ENCODE measurements around the gene SLC35F3.
"Not testable (repeated sequence)": the region's sequence is repeated elsewhere in the genome, so short reads cannot be mapped to it uniquely, and the experiment has no call there.

Gene SLC35F3

GRCh38 chr1:234111458-234112142 is 207.1 kb downstream of the SLC35F3 start:
- Histone ChIP-seq H3K4me1 (ENCODE audit: control insufficient read depth in 2 of 2, insufficient read depth in 2 of 2, low read length in 2 of 2) (no peaks in the 10 kb centered on the region), H3K9me3 (ENCODE audit: control insufficient read depth in 2 of 2, low read length in 2 of 2) (no peaks in the 10 kb centered on the region), H3K27me3 (ENCODE audit: control insufficient read depth in 2 of 2, insufficient read depth in 2 of 2, low read length in 2 of 2) (peaks cover 0 to 5% of the 10 kb centered on the region in 2 donors), H3K9ac (ENCODE audit: low read depth in 1 of 2, low read length in 2 of 2) (no peak overlapping the region), H3K36me3 (ENCODE audit: control insufficient read depth in 2 of 2, insufficient read depth in 2 of 2, low read length in 2 of 2) (no peaks in the 10 kb centered on the region), H3K4me3 (ENCODE audit: low read length in 2 of 2) (no peak overlapping the region), H3K27ac (ENCODE audit: low read depth in 2 of 2, low read length in 2 of 2) (no peak overlapping the region)

- H3K4me3 ChIP-seq (ENCODE audit: low read length in 2 of 2), result no peak overlapping the region
- H3K4me1 ChIP-seq (ENCODE audit: control insufficient read depth in 2 of 2, insufficient read depth in 2 of 2, low read length in 2 of 2), result no peaks in the 10 kb centered on the region
- H3K27me3 ChIP-seq (ENCODE audit: control insufficient read depth in 2 of 2, insufficient read depth in 2 of 2, low read length in 2 of 2), result peaks cover 0 to 5% of the 10 kb centered on the region in 2 donors
- no peak overlapping the region for H3K9ac ChIP-seq (ENCODE audit: low read depth in 1 of 2, low read length in 2 of 2)
- no peak overlapping the region for H3K27ac ChIP-seq (ENCODE audit: low read depth in 2 of 2, low read length in 2 of 2)
- H3K36me3 ChIP-seq (ENCODE audit: control insufficient read depth in 2 of 2, insufficient read depth in 2 of 2, low read length in 2 of 2), result no peaks in the 10 kb centered on the region
- no peaks in the 10 kb centered on the region for H3K9me3 ChIP-seq (ENCODE audit: control insufficient read depth in 2 of 2, low read length in 2 of 2)
These were observed 210.3 kb downstream of the SLC35F3 start for GRCh38 chr1:234114648-234115307.

GRCh38 chr1:234118911-234119310 is 214.4 kb downstream of the SLC35F3 start:
- Histone ChIP-seq H3K27me3 (ENCODE audit: control insufficient read depth in 2 of 2, insufficient read depth in 2 of 2, low read length in 2 of 2) (peaks cover 4 to 5% of the 10 kb centered on the region in 2 donors), H3K27ac (ENCODE audit: low read depth in 2 of 2, low read length in 2 of 2) (no peak overlapping the region), H3K36me3 (ENCODE audit: control insufficient read depth in 2 of 2, insufficient read depth in 2 of 2, low read length in 2 of 2) (no peaks in the 10 kb centered on the region), H3K9me3 (ENCODE audit: control insufficient read depth in 2 of 2, low read length in 2 of 2) (no peaks in the 10 kb centered on the region), H3K9ac (ENCODE audit: low read depth in 1 of 2, low read length in 2 of 2) (no peak overlapping the region), H3K4me3 (ENCODE audit: low read length in 2 of 2) (no peak overlapping the region), H3K4me1 (ENCODE audit: control insufficient read depth in 2 of 2, insufficient read depth in 2 of 2, low read length in 2 of 2) (no peaks in the 10 kb centered on the region)

GRCh38 chr1:234119431-234119830 is 215.0 kb downstream of the SLC35F3 start:
- H3K9ac ChIP-seq (ENCODE audit: low read depth in 1 of 2, low read length in 2 of 2), result no peak overlapping the region
- no peaks in the 10 kb centered on the region for H3K36me3 ChIP-seq (ENCODE audit: control insufficient read depth in 2 of 2, insufficient read depth in 2 of 2, low read length in 2 of 2)
- H3K9me3 ChIP-seq (ENCODE audit: control insufficient read depth in 2 of 2, low read length in 2 of 2), result no peaks in the 10 kb centered on the region
- no peak overlapping the region for H3K27ac ChIP-seq (ENCODE audit: low read depth in 2 of 2, low read length in 2 of 2)
- H3K4me1 ChIP-seq (ENCODE audit: control insufficient read depth in 2 of 2, insufficient read depth in 2 of 2, low read length in 2 of 2), result no peaks in the 10 kb centered on the region
- H3K27me3 ChIP-seq (ENCODE audit: control insufficient read depth in 2 of 2, insufficient read depth in 2 of 2, low read length in 2 of 2), result peaks cover 4 to 5% of the 10 kb centered on the region in 2 donors
- H3K4me3 ChIP-seq (ENCODE audit: low read length in 2 of 2), result no peak overlapping the region

- Histone ChIP-seq H3K27me3 (ENCODE audit: control insufficient read depth in 2 of 2, insufficient read depth in 2 of 2, low read length in 2 of 2) (peaks cover 4 to 5% of the 10 kb centered on the region in 2 donors), H3K4me3 (ENCODE audit: low read length in 2 of 2) (no peak overlapping the region), H3K4me1 (ENCODE audit: control insufficient read depth in 2 of 2, insufficient read depth in 2 of 2, low read length in 2 of 2) (no peaks in the 10 kb centered on the region), H3K9me3 (ENCODE audit: control insufficient read depth in 2 of 2, low read length in 2 of 2) (no peaks in the 10 kb centered on the region), H3K36me3 (ENCODE audit: control insufficient read depth in 2 of 2, insufficient read depth in 2 of 2, low read length in 2 of 2) (no peaks in the 10 kb centered on the region), H3K27ac (ENCODE audit: low read depth in 2 of 2, low read length in 2 of 2) (no peak overlapping the region), H3K9ac (ENCODE audit: low read depth in 1 of 2, low read length in 2 of 2) (no peak overlapping the region)
These were observed 216.0 kb downstream of the SLC35F3 start for GRCh38 chr1:234120327-234120944.

- not testable (repeated sequence) for H3K9ac ChIP-seq (ENCODE audit: low read depth in 1 of 2, low read length in 2 of 2); H3K36me3 ChIP-seq (ENCODE audit: control insufficient read depth in 2 of 2, insufficient read depth in 2 of 2, low read length in 2 of 2); H3K9me3 ChIP-seq (ENCODE audit: control insufficient read depth in 2 of 2, low read length in 2 of 2); H3K4me3 ChIP-seq (ENCODE audit: low read length in 2 of 2); H3K4me1 ChIP-seq (ENCODE audit: control insufficient read depth in 2 of 2, insufficient read depth in 2 of 2, low read length in 2 of 2); H3K27me3 ChIP-seq (ENCODE audit: control insufficient read depth in 2 of 2, insufficient read depth in 2 of 2, low read length in 2 of 2); H3K27ac ChIP-seq (ENCODE audit: low read depth in 2 of 2, low read length in 2 of 2)
These were observed 217.2 kb downstream of the SLC35F3 start for GRCh38 chr1:234121659-234122058.

GRCh38 chr1:234122571-234122970 is 218.1 kb downstream of the SLC35F3 start:
- H3K9me3 ChIP-seq (ENCODE audit: control insufficient read depth in 2 of 2, low read length in 2 of 2); H3K4me3 ChIP-seq (ENCODE audit: low read length in 2 of 2); H3K36me3 ChIP-seq (ENCODE audit: control insufficient read depth in 2 of 2, insufficient read depth in 2 of 2, low read length in 2 of 2); H3K9ac ChIP-seq (ENCODE audit: low read depth in 1 of 2, low read length in 2 of 2); H3K4me1 ChIP-seq (ENCODE audit: control insufficient read depth in 2 of 2, insufficient read depth in 2 of 2, low read length in 2 of 2); H3K27ac ChIP-seq (ENCODE audit: low read depth in 2 of 2, low read length in 2 of 2); H3K27me3 ChIP-seq (ENCODE audit: control insufficient read depth in 2 of 2, insufficient read depth in 2 of 2, low read length in 2 of 2): not testable (repeated sequence)

- H3K4me1 ChIP-seq (ENCODE audit: control insufficient read depth in 2 of 2, insufficient read depth in 2 of 2, low read length in 2 of 2), result no peaks in the 10 kb centered on the region
- no peak overlapping the region for H3K4me3 ChIP-seq (ENCODE audit: low read length in 2 of 2)
- H3K9me3 ChIP-seq (ENCODE audit: control insufficient read depth in 2 of 2, low read length in 2 of 2), result no peaks in the 10 kb centered on the region
- H3K27me3 ChIP-seq (ENCODE audit: control insufficient read depth in 2 of 2, insufficient read depth in 2 of 2, low read length in 2 of 2), result peaks cover 0 to 4% of the 10 kb centered on the region in 2 donors
- no peak overlapping the region for H3K9ac ChIP-seq (ENCODE audit: low read depth in 1 of 2, low read length in 2 of 2)
- H3K36me3 ChIP-seq (ENCODE audit: control insufficient read depth in 2 of 2, insufficient read depth in 2 of 2, low read length in 2 of 2), result no peaks in the 10 kb centered on the region
- no peak overlapping the region for H3K27ac ChIP-seq (ENCODE audit: low read depth in 2 of 2, low read length in 2 of 2)
These were observed 219.4 kb downstream of the SLC35F3 start for GRCh38 chr1:234123867-234124266.

- Histone ChIP-seq H3K27me3 (ENCODE audit: control insufficient read depth in 2 of 2, insufficient read depth in 2 of 2, low read length in 2 of 2) (peaks cover 0 to 4% of the 10 kb centered on the region in 2 donors), H3K4me3 (ENCODE audit: low read length in 2 of 2) (no peak overlapping the region), H3K36me3 (ENCODE audit: control insufficient read depth in 2 of 2, insufficient read depth in 2 of 2, low read length in 2 of 2) (no peaks in the 10 kb centered on the region), H3K9ac (ENCODE audit: low read depth in 1 of 2, low read length in 2 of 2) (no peak overlapping the region), H3K27ac (ENCODE audit: low read depth in 2 of 2, low read length in 2 of 2) (no peak overlapping the region), H3K4me1 (ENCODE audit: control insufficient read depth in 2 of 2, insufficient read depth in 2 of 2, low read length in 2 of 2) (no peaks in the 10 kb centered on the region), H3K9me3 (ENCODE audit: control insufficient read depth in 2 of 2, low read length in 2 of 2) (no peaks in the 10 kb centered on the region)
These were observed 220.8 kb downstream of the SLC35F3 start for GRCh38 chr1:234125283-234125682.

- Histone ChIP-seq H3K36me3 (ENCODE audit: control insufficient read depth in 2 of 2, insufficient read depth in 2 of 2, low read length in 2 of 2) (no peaks in the 10 kb centered on the region), H3K27ac (ENCODE audit: low read depth in 2 of 2, low read length in 2 of 2) (no peak overlapping the region), H3K27me3 (ENCODE audit: control insufficient read depth in 2 of 2, insufficient read depth in 2 of 2, low read length in 2 of 2) (peaks cover 0 to 4% of the 10 kb centered on the region in 2 donors), H3K4me1 (ENCODE audit: control insufficient read depth in 2 of 2, insufficient read depth in 2 of 2, low read length in 2 of 2) (no peaks in the 10 kb centered on the region), H3K9me3 (ENCODE audit: control insufficient read depth in 2 of 2, low read length in 2 of 2) (no peaks in the 10 kb centered on the region), H3K4me3 (ENCODE audit: low read length in 2 of 2) (no peak overlapping the region), H3K9ac (ENCODE audit: low read depth in 1 of 2, low read length in 2 of 2) (no peak overlapping the region)
These were observed 221.2 kb downstream of the SLC35F3 start for GRCh38 chr1:234125714-234126113.
